NCI-H1048 (cell line): ENCODE data around the gene UVRAG.

ENCODE experiments used
- DNase-seq: peaks from one replicate; lab custom pipeline; 2025; lab: John Stamatoyannopoulos, UW

The UVRAG gene

DNA sequence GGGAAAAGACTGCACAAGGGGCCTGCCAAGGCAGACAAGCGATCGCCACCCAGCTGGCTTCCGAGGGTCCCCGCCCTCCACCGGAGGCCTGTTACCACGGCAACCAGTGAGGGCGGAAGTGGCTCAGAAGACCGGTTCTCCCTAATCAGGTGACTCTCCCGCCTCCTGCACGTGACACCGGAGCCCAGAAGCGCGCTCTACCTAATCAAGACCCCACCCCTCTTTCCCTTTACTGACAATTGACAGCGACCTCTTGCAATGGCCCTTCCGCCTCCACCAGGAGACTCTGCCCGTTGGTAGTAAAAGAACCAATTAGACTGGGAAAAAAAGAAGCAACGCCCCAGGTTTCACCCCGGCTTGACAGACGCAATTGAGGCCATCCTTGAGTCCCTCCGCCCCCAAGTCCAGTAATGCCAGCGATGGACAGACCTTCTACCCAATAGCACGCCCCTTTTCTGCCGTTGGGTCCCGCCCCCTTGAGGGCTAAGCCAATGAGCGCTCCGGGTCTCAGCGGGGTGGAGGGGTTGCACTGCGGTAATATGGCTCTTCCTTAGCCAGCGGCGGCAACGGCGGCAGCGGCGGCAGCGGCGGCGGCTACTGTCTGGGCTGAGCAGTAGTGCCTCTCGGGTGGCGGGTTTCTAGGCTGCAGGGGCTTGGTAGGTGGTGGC lies at the start of gene UVRAG:
Gene UVRAG, plus strand, starts transcription at position 534 of the 668 bp plus-strand sequence. CDS start 198 bp downstream, outside the sequence.
- peak; percentile 99 for DNase-seq

DNA sequence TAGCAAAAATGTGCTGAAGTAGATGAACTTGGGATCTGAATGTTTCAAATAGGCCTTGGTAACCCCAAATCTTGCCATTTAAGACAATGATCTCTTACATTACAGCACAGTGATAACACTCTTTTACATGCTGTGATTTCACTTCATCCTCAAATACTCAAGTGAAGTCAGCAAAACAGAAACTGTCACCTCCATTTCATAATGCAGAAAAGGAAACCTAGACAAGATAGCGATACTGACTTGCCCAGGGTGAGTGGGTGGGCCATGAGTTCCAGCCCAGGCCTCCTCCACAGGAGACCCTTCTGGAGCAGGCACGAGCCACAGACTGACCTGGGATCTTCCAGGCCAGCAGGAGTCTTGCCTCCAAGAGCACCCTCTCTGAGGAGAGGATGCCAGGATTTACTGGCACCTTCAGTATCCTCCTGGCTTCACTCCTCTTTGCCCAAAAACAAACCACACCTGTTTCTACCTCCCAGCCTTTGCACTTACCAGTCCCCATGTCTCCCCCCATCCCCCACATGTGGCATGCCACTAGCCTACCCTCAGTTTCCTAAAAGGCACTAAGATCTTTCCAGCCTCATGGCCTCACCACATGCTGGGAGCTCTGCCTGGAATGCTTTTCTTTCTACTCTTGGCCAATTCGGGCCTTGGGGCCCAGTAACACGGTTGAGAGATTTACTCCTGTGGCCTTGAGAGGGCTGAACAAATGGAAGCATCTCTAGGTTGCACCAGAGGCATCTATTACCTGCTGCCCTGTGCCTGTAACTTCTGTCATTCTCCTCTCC lies 48.4 kb upstream of the UVRAG start:
- no peak for DNase-seq

DNA sequence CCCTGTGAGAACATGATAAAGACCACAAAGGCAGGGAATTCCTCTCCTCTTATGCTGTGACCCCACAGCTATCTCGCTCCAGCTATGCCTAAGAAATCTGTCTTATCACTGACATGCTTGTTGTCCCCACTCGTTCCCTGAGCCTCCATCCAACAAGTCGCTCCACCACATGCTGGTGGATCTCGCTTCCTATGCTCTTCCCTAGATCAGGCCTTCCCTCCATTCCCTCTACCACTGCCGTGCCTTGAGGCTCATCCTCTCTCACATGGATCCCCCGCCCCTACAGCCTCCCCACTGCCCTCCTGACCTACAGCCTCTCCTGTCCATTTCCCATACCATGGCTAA lies 47.8 kb upstream of the UVRAG start:
- no peak for DNase-seq

DNA sequence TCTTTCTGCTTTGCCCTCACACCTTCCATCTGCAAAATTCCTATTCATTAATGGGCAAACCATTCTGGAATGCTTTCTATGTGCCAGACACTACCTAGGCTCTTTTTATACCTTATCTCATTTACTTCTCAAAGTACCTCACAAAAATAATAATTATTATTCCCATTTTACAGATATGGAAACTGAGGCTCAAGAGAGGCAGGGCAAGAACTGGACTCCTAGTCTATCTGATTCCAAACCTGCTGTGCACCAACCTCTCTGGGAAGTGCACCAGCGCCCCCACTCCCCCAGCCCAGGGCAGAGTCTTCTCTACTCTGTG lies 47.3 kb upstream of the UVRAG start:
- no peak for DNase-seq

DNA sequence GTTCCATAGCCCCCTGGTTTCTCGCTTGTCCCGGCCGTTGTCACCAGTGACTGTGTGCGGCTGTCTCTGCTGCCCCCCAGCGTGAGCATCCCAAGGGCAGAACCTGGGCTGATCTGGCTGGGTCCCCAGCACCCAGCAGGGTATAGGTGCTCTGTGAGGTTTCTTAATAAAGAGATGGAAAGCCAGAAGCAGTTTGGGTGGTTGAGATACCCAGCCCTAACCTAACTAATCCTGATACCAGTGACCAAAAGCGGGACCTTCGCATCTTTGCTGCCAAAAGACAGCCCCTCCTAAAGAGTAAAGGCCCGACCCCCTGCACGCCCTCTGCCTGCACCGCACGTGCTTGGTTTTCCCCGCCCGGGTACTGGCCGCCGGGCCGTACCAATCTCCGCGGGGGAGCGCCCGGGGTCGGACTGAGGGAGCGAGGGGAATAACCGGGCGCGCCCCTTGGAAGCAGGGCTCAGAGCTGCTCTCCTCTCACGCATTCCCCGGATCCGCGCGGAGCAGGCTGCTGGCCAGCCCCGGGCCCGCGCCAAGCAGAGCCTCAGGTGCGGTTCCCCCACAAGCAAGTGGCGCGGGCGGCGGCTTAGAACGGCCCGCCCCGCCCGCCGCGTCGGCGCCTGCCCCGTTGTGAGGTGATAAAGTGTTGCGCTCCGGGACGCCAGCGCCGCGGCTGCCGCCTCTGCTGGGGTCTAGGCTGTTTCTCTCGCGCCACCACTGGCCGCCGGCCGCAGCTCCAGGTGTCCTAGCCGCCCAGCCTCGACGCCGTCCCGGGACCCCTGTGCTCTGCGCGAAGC lies 46.7 kb upstream of the UVRAG start, which contains the start of gene DGAT2:
Gene DGAT2, plus strand, starts transcription at position 667 of the 797 bp plus-strand sequence. CDS start 214 bp downstream, outside the sequence.
- DNase-seq: peak; percentile 33

DNA sequence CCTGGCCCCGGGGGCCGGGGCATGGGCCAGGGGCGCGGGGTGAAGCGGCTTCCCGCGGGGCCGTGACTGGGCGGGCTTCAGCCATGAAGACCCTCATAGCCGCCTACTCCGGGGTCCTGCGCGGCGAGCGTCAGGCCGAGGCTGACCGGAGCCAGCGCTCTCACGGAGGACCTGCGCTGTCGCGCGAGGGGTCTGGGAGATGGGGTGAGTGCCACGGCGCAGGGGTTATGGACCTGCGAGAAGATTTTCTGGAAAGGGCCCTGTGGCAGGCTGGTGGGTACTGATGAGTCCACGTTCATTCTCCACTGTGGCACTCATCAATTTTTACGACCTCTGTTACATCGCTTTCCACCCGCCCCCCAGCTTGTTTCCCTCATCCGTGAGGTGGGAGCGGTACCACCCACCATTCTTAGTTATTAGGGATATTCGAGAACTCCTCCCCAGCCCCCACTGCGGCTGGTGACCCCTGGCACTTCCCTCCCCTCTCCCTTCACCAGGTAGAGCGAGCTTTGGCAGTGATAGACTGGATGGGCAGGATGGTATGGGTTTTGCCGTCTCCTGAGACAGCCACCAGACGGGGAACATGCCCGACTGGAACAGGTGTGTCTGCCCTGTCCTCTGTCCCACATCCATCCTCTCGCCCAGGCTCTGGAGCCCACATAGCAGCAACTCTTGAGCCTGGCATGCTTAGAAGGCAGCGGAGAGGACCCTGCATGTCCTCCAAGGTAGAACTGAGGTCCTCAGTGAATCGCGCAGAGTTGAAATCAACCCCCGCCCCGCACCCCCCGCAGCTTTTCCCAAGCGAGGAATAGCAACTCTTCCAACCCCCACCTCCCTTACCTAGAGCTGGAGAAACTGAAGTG lies 45.9 kb upstream of the UVRAG start:
- no peak for DNase-seq

DNA sequence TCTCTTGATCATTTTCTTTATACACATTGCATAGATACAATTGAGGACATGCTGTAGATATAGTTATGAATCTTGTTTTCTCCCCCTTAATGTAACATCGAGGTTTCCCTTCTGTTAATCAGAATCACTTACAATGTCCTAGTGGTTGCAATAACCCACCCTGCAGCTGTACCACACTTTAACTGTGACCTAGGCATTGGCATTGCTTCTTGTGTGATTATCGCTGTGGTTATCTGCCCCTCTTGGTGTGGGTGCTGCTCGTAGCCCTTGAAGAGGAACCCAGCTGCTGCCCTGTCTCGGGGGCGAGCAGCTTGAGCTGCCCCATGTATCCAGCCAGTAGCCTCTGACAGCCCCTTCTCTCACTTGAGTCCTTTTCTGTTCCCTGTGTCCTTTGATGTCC lies 44.9 kb upstream of the UVRAG start:
- no peak for DNase-seq

DNA sequence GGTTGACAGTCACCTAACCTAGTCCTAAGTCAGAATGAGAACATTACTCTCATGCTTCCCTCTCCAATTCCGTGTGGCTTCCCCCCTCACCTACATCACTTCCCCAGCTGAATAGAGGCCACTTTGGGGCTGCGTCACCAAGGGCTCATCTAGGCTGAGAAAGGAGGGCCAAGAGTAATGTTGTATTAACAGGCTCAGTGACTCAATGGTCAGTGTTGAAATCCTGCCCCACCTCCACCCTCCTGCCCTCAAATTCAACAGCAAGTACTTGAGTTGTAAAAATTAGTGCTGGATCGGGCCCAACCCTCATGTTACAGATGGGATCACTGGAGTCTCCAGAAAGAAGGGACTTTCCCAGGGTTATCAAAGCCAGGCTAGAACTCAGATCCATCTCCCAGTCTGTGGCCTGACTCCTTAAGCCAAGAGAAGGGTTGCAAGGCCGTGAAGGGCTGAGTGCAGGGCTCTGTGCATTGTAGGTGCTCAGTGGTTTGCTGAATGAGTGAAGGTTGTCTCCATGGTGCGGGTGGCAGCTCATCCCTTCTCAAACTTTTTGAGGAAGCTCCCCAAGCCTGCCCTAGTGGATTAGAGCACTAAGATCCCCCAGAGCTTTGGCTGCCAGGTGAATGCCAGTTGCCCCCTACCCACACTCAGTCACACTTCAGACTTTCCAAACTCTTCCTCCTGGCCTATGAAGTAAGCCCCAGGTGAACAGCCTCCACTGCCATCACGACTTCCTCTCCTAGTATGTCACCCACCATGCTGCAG lies 43.2 kb upstream of the UVRAG start:
- DNase-seq: no peak

DNA sequence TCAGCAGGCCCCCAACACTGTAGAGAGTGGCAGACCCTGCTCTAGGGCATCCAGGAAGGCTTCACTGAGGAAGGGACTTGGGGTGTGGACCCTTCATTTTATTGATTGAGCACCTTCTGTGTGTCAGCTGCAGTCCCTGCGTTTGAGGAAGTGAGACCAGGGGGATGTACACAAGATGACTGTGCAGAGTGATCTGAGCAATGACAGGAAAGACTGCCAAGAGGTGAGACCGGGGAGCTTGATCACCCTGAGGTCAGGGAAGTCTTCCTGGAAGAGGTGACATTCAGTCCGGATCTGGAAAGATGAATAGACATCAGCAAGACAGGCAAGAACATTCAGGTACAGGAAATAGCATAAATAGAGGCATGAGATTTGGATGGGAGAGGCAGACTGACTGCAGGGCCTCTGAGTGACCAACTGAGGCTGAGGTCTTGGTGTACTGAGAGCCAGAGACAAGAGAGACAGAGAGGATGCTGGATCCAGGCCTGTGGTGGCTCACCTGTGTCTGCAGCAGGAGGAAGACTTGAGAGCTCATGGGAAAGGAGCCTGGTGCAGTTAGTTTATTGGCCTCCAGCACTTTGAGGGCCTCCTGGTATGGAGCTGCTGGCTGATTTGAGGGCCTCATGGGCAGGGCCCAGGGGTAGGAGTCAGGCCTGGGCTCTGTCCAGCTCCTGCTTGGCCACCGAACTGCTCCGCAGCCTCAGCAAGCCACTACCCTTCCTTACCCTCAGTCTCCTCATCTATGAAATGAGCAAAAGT lies 41.2 kb upstream of the UVRAG start:
- no peak for DNase-seq

DNA sequence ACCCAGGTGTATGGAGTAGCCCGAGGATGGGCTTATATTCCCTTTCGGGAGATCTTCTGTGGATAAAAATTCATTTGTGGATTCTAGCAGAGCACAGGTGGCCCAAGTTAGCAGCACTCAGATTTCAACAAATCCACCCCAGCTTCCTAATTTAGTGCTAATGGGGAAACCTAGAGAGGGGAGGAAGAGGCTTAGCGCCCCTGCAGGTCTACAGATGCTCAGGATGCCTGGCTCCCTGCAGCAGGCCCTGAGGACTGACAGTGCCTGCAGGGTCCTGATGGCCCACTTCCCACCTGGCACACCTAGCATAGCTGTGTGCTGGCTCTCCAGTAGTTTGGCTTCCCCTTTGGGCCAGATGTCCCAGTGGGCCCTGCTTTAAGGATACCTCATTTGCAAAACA lies 40.0 kb upstream of the UVRAG start:
- no peak for DNase-seq

DNA sequence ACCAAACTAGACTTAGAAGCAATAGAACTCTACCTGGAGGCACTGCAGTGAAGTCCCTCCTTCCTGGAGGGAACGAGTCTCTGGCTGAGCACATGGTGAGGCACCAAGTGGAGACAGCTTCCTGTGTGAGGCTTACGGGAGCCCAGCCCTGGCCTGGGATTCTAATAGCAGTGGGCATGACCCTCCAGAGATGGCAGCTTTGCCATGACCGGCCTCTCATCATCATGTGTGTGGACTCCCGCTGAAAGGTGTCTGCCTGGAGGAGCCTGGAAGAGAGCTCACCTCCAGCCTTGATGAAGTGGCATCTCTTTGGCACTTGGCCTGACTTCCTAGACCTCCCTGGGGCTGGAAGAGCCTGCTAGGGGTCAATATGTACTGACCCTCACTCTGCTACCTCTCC lies 38.5 kb upstream of the UVRAG start:
- no peak for DNase-seq

DNA sequence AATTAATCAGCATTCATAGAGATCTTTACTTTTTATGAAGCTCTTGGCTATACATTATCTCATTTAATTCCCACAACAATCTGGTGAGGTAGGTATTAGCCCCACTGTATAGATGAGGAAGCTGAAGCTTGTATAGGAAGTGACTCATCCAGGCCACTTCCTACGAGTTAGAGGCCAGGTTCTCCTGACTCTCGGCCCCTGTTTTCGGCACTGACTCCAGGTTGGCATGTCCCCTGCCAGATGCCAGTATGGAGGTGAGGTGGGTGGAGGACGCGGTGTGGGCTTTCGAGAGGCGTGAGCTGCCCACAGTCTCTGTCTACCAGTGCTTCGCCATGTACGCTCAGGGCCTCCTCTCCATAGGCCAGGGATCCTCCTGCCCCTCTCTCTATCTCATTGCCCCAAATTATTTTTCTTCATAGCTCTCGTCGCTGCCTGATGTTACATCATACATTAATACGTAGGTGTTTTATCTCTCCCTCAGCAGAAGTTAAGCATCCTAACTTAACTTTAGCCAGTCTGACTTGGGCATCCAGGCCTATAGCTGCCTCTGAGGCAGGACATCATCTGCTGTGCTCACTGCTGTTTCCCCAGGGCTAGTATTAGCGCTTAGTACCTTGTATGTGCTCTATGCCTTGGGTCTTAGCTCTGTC lies 37.4 kb upstream of the UVRAG start:
- no peak for DNase-seq

DNA sequence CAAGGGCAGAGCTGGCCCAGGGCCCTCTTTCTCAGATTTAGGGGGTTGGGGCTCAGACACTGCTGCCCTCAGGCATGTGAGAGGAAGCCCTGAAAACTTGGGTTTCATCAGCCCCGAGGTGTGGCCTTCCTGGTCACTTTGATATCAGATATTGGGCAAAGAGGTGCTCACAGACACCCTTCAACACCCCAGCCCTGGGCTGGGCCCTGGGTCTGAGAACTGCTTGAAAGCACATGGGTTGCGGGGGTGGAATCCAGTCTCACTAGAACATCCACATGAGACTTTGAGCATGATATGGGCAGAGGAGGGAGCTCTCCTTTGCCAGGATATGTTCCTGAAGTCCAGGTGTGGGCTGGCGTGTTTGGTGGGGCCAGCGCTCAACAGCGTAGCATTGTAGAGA lies 36.0 kb upstream of the UVRAG start:
- no peak for DNase-seq

DNA sequence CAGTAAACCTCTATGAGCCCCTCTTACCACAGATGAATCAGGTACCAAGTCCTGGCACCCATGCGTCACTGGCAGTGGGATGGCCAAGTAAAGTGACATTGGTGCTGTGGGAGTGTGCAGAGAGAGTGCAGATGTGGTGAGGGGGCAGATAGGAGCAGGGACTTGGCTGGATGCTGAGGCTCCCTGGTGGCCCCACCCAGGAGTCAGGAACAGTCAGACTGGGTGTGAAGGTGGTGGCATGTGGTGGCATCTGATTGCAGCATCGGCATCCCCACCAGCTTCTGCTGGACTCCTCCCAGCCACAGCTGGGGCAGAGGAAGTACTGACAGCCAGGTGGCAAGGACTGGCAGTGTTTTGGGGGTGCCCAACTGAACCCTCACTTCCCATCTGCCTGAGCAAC lies 35.0 kb upstream of the UVRAG start:
- DNase-seq: no peak

DNA sequence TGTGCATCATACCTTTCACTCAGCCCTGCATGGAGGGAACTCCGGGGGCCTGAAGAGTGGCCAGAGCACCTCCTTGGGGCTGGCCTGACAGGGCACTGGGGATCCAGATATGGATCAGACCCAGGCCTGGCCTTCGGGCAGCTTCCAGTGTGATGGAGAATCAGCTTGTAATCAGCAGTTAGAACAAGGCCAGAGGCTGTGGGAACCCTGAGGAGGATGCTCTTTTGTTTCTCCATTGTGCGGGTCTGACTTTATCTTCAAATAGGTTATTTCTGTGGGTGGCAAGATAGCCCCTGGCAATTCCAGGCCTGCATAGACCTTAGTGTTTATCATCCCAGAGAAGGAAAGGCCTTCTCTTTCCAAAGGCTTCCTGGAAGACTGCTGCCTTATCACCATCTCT lies 34.1 kb upstream of the UVRAG start:
- DNase-seq: no peak

DNA sequence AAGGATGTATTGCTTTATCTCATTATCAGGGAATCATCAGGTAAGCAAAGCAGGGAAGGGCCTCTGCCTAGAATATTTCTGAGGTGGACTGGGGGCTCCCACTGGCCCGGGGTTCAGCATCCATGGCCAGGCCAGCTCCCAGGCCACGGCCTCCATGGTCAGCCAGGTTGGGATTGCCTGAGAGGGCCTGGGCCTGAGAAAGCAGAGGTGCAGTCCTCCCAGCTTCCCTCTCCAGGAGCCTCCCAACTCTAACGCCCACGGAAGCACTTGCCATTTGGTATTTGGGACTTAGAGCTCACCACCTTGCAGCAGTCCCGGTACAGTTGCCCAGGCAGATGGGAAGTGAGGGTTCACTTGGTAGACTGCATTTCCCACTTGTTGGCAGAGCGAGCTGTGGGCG lies 33.7 kb upstream of the UVRAG start:
- no peak for DNase-seq

DNA sequence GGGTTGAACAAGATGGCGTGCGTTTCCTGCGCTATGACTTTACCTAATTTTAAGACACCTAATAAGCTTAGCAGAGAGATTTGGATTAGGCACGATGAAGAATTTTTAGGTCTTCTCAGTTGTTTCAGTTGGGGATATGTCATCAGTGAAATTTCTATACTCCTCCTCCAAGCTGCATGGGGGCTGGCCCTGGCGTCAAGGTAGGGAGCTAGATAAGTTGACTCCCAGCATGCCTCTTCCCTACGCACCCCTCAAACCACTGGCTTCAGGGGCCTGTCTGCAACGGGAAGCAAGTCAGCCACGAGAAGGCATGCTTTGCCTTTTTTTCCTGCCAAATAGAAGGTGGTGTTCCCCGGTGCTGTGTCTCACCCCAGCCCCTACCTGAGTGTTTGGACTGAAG lies 33.2 kb upstream of the UVRAG start:
- DNase-seq: no peak

DNA sequence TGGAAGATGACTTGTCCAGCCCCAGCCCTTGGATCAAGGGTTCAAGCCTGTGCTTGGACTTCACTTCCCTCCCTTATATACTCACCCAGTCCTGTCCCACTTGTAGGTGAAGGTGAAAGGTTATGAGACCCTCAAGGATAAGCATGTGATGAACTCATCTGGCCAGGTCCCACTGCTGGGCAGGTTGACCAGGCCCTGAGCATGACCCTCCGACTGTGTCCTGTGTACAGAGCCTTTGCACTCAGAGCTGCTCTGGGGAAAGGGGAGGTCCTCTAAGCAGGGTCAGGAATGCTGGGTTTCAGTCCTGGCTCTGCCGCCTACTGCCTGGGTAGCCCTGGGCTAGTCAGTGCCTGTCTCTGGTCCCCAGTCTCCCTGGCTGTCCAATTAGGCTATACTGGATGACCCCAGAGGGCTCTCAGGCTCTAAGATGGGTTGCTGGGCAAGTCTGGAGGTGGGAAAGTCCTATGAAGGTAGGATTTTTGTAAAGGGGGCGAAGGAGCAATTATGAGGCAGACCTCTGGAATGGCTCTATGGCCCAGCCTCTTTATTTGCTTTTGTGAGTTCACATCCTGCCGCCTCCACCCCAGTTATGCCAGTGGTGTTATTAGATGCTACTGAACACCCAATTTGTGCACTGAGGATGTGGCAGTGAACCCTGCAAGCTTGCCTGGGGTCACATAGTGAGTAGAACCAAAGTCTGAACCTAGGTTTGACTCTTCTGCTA lies 32.3 kb upstream of the UVRAG start:
- DNase-seq: no peak

DNA sequence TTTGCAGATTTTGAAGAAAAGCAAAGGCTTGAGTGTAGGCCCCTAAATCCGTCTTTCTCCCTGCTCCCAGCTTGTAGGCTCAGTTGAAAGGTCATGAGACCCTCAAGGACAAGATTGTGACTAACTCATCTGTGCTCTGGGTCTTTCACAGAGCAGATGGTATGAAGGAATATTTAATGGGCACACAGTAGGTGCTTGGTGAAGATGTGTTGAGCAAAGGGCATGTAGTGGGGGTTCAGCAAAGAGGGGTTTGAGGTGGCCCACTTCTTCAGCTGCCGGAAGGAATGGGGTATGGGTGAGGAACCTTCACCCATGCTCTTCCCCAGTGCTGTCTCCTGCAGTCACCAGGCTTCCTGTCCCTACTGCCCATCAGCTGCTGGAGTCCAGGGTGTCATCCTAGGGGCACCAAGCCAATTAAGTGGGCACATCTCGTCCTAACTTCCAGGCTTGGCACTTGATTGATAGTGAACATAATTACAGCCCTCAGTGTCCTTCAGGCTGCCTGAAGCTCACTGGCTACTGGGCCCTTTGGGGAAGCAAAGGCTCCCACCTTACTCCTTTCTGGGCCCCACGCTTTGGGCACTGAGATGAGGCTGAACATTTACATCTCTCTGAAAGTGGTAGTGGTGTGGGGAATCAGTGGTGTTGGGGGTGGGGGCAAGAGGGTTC lies 31.5 kb upstream of the UVRAG start:
- no peak for DNase-seq
